LNCAP (cell line): ENCODE measurements around the gene EVI5L.

Experiments used
- TF ChIP-seq, protein P1 (sequence below): fragments of 450-650 bp; IDR thresholded peaks from 2 replicates; pipeline ENCODE4 v1.5.1; 2017; ENCODE audit warnings: mild to moderate bottlenecking

The EVI5L gene

GRCh38 chr19:7859831-7860713 is 30.1 kb downstream of the EVI5L start:
- TF ChIP-seq, protein P1, sequence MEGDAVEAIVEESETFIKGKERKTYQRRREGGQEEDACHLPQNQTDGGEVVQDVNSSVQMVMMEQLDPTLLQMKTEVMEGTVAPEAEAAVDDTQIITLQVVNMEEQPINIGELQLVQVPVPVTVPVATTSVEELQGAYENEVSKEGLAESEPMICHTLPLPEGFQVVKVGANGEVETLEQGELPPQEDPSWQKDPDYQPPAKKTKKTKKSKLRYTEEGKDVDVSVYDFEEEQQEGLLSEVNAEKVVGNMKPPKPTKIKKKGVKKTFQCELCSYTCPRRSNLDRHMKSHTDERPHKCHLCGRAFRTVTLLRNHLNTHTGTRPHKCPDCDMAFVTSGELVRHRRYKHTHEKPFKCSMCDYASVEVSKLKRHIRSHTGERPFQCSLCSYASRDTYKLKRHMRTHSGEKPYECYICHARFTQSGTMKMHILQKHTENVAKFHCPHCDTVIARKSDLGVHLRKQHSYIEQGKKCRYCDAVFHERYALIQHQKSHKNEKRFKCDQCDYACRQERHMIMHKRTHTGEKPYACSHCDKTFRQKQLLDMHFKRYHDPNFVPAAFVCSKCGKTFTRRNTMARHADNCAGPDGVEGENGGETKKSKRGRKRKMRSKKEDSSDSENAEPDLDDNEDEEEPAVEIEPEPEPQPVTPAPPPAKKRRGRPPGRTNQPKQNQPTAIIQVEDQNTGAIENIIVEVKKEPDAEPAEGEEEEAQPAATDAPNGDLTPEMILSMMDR = no peak

- TF ChIP-seq, protein P1 = no peak
These were observed 30.9 kb downstream of the EVI5L start for GRCh38 chr19:7860714-7861618.

GRCh38 chr19:7861619-7862412 is 31.8 kb downstream of the EVI5L start:
- TF ChIP-seq, protein P1 = no peak

GRCh38 chr19:7862413-7862951 is 32.5 kb downstream of the EVI5L start:
- TF ChIP-seq, protein P1 = no peak

DNA sequence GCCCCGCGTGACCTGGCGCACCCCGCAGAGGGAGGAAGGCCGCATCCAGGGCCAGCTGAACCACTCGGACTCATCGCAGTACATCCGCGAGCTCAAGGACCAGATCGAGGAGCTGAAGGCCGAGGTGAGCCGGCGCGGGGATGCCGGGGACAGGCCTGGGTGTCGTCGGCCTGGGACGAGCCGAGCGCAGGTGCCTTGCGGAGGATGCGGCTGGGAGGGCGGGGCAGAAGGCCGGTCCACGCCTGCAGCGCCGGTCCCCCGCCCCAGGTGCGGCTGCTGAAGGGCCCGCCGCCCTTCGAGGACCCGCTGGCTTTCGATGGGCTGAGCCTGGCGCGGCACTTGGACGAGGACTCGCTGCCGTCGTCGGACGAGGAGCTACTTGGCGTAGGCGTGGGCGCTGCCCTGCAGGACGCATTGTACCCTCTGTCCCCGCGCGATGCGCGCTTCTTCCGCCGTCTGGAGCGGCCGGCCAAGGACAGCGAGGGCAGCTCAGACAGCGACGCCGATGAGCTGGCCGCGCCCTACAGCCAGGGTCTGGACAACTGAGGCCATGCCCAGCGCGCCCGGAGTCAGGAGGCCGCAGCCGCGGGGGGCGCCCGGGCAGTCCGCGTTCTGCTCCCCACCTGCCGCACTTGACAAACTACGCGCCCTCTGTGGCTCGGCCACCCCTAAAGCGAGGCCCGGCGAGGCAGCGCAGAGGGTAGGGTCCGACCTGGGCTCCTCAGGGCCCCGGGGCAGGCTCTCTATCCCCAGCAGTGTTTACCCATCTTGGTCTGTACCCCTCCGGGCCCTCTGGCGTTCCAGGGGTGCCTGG is 33.3 kb downstream of the EVI5L start:
- TF ChIP-seq, protein P1 = no peak

- TF ChIP-seq, protein P1 = no peak
These were observed 34.1 kb downstream of the EVI5L start for GRCh38 chr19:7863971-7864689.
